Loucy (cell line): ENCODE measurements around the gene ABHD2.

Experiments used
- H2AFZ ChIP-seq: fragments of 200-600 bp; sonication (generic); 2 replicates; pipeline ENCODE4 v1.6.0; 2016; ENCODE audit warnings: antibody characterized with exemption, mild to moderate bottlenecking, low read length, moderate library complexity
- H3F3A ChIP-seq: fragments of 200-600 bp; 2 replicates; pipeline ENCODE4 v1.6.0; 2016; ENCODE audit warnings: antibody characterized with exemption, low read depth, mild to moderate bottlenecking
- H3K27me3 ChIP-seq: fragments of 200-600 bp; sonication (generic); 2 replicates; pipeline ENCODE4 v1.6.1; 2014; ENCODE audit warnings: low read length, mild to moderate bottlenecking; ENCODE audit not compliant: insufficient read depth, poor library complexity, severe bottlenecking
- H3K36me3 ChIP-seq: fragments of 200-600 bp; sonication (generic); 2 replicates; pipeline ENCODE4 v1.6.1; 2016; ENCODE audit warnings: low read length; ENCODE audit not compliant: insufficient read depth
- H3K4me1 ChIP-seq: fragments of 200-600 bp; sonication (generic); 2 replicates; pipeline ENCODE4 v1.5.1; 2014; ENCODE audit warnings: low read length, mild to moderate bottlenecking; ENCODE audit not compliant: insufficient read depth, poor library complexity, severe bottlenecking
- H3K4me2 ChIP-seq: fragments of 200-600 bp; sonication (generic); 2 replicates; pipeline ENCODE4 v1.6.0; 2014; ENCODE audit warnings: antibody characterized with exemption, low read length, low read depth, mild to moderate bottlenecking; ENCODE audit not compliant: poor library complexity, severe bottlenecking
- H3K4me3 ChIP-seq: fragments of 200-600 bp; sonication (generic); 2 replicates; pipeline ENCODE4 v1.5.1; 2014; ENCODE audit warnings: low read length, mild to moderate bottlenecking, mixed read lengths; ENCODE audit not compliant: poor library complexity, severe bottlenecking
- H3K79me2 ChIP-seq: fragments of 200-600 bp; sonication (generic); 2 replicates; pipeline ENCODE4 v1.6.1; 2014; ENCODE audit warnings: low read length; ENCODE audit not compliant: insufficient read depth
- H3K9ac ChIP-seq: fragments of 200-600 bp; sonication (generic); 2 replicates; pipeline ENCODE4 v1.6.0; 2014; ENCODE audit warnings: mild to moderate bottlenecking, low read depth, low read length, moderate library complexity; ENCODE audit not compliant: poor library complexity, severe bottlenecking
- H3K9me2 ChIP-seq: fragments of 200-600 bp; sonication (generic); replicated peaks from 2 replicates; pipeline ENCODE4 v1.6.1; 2016; ENCODE audit warnings: low read depth, low read length, mixed read lengths
- H3K9me3 ChIP-seq: fragments of 200-600 bp; sonication (generic); 2 replicates; pipeline ENCODE4 v1.6.1; 2014; ENCODE audit warnings: mild to moderate bottlenecking, antibody characterized with exemption, low read length, low read depth; ENCODE audit not compliant: insufficient read depth
- H4K20me1 ChIP-seq: fragments of 200-600 bp; sonication (generic); 2 replicates; pipeline ENCODE4 v1.6.0; 2014; ENCODE audit warnings: antibody characterized with exemption, low read length, mild to moderate bottlenecking; ENCODE audit not compliant: insufficient read depth, poor library complexity, severe bottlenecking
- CTCF ChIP-seq: fragments of 200-600 bp; sonication (generic); conservative IDR thresholded peaks from 2 replicates; pipeline ENCODE4 v1.5.1; 2014; ENCODE audit warnings: mild to moderate bottlenecking, antibody characterized with exemption, low read length
- EZH2phosphoT487 ChIP-seq: fragments of 200-600 bp; IDR thresholded peaks from 2 replicates; pipeline ENCODE4 v1.6.1; 2018; ENCODE audit warnings: antibody characterized with exemption, mild to moderate bottlenecking, moderate library complexity, borderline replicate concordance

ABHD2 gene

GRCh38 chr15:89149501-89150101 lies 61.3 kb downstream of the ABHD2 start:
- Histone ChIP-seq H4K20me1 (no peaks in the 10 kb centered on the region), H3K79me2 (peaks cover 3% of the 10 kb centered on the region; the same call in 1 of the 2 replicates)

GRCh38 chr15:89150287-89150686 lies 62.0 kb downstream of the ABHD2 start:
- H3K9me3 ChIP-seq: no peaks in the 10 kb centered on the region

More at GRCh38 chr15:89149501-89150101, 61.3 kb downstream of the ABHD2 start:
- Histone ChIP-seq H2AFZ (no peak overlapping the region), H3K4me2 (no peak overlapping the region), H3K36me3 (peaks cover 28% of the 10 kb centered on the region; the same call in 1 of the 2 replicates), H3F3A (no peaks in the 10 kb centered on the region), H3K4me1 (no peaks in the 10 kb centered on the region), H3K9me2 (no peaks in the 10 kb centered on the region), H3K9me3 (no peaks in the 10 kb centered on the region), H3K4me3 (no peak overlapping the region), H3K27me3 (no peaks in the 10 kb centered on the region), H3K9ac (no peak overlapping the region)
- TF ChIP-seq EZH2phosphoT487 (no peak), CTCF (no peak)

GRCh38 chr15:89150762-89151664 lies 62.8 kb downstream of the ABHD2 start:
- no peak overlapping the region for H3K4me2 ChIP-seq
- no peaks in the 10 kb centered on the region for H4K20me1 ChIP-seq
- no peaks in the 10 kb centered on the region for H3K4me1 ChIP-seq
- H3F3A ChIP-seq: no peaks in the 10 kb centered on the region
- peaks cover 35% of the 10 kb centered on the region; the same call in 1 of the 2 replicates for H3K36me3 ChIP-seq
- H3K27me3 ChIP-seq: no peaks in the 10 kb centered on the region
- TF ChIP-seq CTCF (no peak), EZH2phosphoT487 (no peak)
- H2AFZ ChIP-seq: no peak overlapping the region
- H3K9ac ChIP-seq: no peak overlapping the region
- H3K9me2 ChIP-seq: no peaks in the 10 kb centered on the region
- no peak overlapping the region for H3K4me3 ChIP-seq
- no peaks in the 10 kb centered on the region for H3K9me3 ChIP-seq
- peaks cover 3% of the 10 kb centered on the region; the same call in 1 of the 2 replicates for H3K79me2 ChIP-seq

More at GRCh38 chr15:89150287-89150686, 62.0 kb downstream of the ABHD2 start:
- no peak overlapping the region for H3K9ac ChIP-seq
- no peaks in the 10 kb centered on the region for H3K27me3 ChIP-seq
- H3K4me1 ChIP-seq: no peaks in the 10 kb centered on the region
- no peaks in the 10 kb centered on the region for H4K20me1 ChIP-seq
- no peak overlapping the region for H2AFZ ChIP-seq
- H3K79me2 ChIP-seq: peaks cover 3% of the 10 kb centered on the region; the same call in 1 of the 2 replicates
- no peaks in the 10 kb centered on the region for H3F3A ChIP-seq
- TF ChIP-seq EZH2phosphoT487: no peak
- TF ChIP-seq CTCF: no peak
- H3K36me3 ChIP-seq: peaks cover 32% of the 10 kb centered on the region; the same call in 1 of the 2 replicates
- no peak overlapping the region for H3K4me3 ChIP-seq
- H3K4me2 ChIP-seq: no peak overlapping the region
- H3K9me2 ChIP-seq: no peaks in the 10 kb centered on the region
